ENCODE measurements around the gene WHRN.

DNA sequence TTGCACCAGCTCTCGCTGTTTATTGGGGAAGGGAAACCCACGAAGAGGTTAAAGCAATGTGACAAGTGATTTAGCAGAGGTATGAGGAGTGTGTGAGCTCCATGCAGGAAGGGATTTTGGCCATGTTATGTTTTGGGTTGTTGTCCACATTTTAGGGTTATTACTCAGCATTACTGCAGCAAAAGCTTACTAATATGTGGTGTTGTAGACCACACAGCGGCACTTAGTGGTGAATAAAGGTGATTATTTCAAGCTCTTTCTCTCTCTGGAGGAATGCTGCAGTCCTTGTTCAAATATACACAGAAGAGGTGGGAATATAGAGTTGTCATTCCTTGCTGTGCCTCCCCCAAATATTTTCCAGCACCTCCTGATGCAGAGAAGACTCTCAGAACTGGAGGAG is 87.8 kb downstream of the WHRN start:
- TF ChIP-seq, protein P1, sequence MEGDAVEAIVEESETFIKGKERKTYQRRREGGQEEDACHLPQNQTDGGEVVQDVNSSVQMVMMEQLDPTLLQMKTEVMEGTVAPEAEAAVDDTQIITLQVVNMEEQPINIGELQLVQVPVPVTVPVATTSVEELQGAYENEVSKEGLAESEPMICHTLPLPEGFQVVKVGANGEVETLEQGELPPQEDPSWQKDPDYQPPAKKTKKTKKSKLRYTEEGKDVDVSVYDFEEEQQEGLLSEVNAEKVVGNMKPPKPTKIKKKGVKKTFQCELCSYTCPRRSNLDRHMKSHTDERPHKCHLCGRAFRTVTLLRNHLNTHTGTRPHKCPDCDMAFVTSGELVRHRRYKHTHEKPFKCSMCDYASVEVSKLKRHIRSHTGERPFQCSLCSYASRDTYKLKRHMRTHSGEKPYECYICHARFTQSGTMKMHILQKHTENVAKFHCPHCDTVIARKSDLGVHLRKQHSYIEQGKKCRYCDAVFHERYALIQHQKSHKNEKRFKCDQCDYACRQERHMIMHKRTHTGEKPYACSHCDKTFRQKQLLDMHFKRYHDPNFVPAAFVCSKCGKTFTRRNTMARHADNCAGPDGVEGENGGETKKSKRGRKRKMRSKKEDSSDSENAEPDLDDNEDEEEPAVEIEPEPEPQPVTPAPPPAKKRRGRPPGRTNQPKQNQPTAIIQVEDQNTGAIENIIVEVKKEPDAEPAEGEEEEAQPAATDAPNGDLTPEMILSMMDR (IDR thresholded peaks at IDR 0.05; ENCODE audit: poor library complexity, severe bottlenecking): no peak
- TF ChIP-seq EZH2 (IDR thresholded peaks at IDR 0.05; ENCODE audit: borderline replicate concordance, insufficient read depth, low read length, poor library complexity, severe bottlenecking) (no peak), RAD21 (conservative IDR thresholded peaks at IDR 0.05) (no peak), EP300 (conservative IDR thresholded peaks at IDR 0.05; ENCODE audit: poor library complexity, severe bottlenecking) (no peak), TAF1 (IDR thresholded peaks at IDR 0.05; ENCODE audit: low read depth) (no peak), POLR2AphosphoS5 (IDR thresholded peaks at IDR 0.05) (no peak), MXI1 (conservative IDR thresholded peaks at IDR 0.05; ENCODE audit: poor library complexity, severe bottlenecking) (no peak)
- TF ChIP-seq, protein P2, sequence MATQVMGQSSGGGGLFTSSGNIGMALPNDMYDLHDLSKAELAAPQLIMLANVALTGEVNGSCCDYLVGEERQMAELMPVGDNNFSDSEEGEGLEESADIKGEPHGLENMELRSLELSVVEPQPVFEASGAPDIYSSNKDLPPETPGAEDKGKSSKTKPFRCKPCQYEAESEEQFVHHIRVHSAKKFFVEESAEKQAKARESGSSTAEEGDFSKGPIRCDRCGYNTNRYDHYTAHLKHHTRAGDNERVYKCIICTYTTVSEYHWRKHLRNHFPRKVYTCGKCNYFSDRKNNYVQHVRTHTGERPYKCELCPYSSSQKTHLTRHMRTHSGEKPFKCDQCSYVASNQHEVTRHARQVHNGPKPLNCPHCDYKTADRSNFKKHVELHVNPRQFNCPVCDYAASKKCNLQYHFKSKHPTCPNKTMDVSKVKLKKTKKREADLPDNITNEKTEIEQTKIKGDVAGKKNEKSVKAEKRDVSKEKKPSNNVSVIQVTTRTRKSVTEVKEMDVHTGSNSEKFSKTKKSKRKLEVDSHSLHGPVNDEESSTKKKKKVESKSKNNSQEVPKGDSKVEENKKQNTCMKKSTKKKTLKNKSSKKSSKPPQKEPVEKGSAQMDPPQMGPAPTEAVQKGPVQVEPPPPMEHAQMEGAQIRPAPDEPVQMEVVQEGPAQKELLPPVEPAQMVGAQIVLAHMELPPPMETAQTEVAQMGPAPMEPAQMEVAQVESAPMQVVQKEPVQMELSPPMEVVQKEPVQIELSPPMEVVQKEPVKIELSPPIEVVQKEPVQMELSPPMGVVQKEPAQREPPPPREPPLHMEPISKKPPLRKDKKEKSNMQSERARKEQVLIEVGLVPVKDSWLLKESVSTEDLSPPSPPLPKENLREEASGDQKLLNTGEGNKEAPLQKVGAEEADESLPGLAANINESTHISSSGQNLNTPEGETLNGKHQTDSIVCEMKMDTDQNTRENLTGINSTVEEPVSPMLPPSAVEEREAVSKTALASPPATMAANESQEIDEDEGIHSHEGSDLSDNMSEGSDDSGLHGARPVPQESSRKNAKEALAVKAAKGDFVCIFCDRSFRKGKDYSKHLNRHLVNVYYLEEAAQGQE (IDR thresholded peaks at IDR 0.05; ENCODE audit: borderline replicate concordance): no peak

All from neural cell (in vitro differentiated cells).